Thymus (tissue), 11 donors: ENCODE measurements around the gene HLA-E. TPM values are rescaled to one million over a fixed set of nuclear protein-coding genes. Genes with fewer than 3 reads are reported as not detected.
A peak's percentile ranks its signal among the peaks of the same experiment; 100 is the strongest.
"Not testable (repeated sequence)": the region's sequence is repeated elsewhere in the genome, so short reads cannot be mapped to it uniquely, and the experiment has no call there.

ENCODE experiments used
- DNase-seq, 9 donors: peaks; one replicate each; pipeline ENCODE4 v3.0.0-alpha.2; 2013; ENCODE audit warnings: low spot score in 9 of 9, low read depth in 6 of 9, missing footprints in 1 of 9
- H3K27ac ChIP-seq, 2 donors: one replicate each; pipeline ENCODE4 v1.5.1; 2013; ENCODE audit warnings: control low read depth in 1 of 2, low read depth in 1 of 2, low read length in 1 of 2, mild to moderate bottlenecking in 1 of 2, moderate library complexity in 1 of 2
- H3K27me3 ChIP-seq, 2 donors: one replicate each; pipeline ENCODE4 v1.5.1; 2013; ENCODE audit warnings: low read length in 1 of 2; ENCODE audit not compliant: control insufficient read depth in 2 of 2, insufficient read depth in 1 of 2
- H3K36me3 ChIP-seq, 2 donors: one replicate each; pipeline ENCODE4 v1.5.1; 2013; ENCODE audit warnings: low read length in 1 of 2, mild to moderate bottlenecking in 1 of 2, moderate library complexity in 1 of 2; ENCODE audit not compliant: control insufficient read depth in 2 of 2, insufficient read depth in 2 of 2
- H3K4me1 ChIP-seq, 2 donors: one replicate each; pipeline ENCODE4 v1.5.1; 2013; ENCODE audit warnings: low read length in 2 of 2; ENCODE audit not compliant: control insufficient read depth in 2 of 2, insufficient read depth in 2 of 2
- H3K4me3 ChIP-seq, 2 donors: one replicate each; pipeline ENCODE4 v1.5.1; 2013; ENCODE audit warnings: low read length in 2 of 2, control low read depth in 1 of 2, mild to moderate bottlenecking in 1 of 2
- H3K9me3 ChIP-seq, 2 donors: one replicate each; pipeline ENCODE4 v1.5.1; 2013; ENCODE audit warnings: low read length in 1 of 2, mild to moderate bottlenecking in 1 of 2; ENCODE audit not compliant: control insufficient read depth in 2 of 2, insufficient read depth in 1 of 2
- WGBS: extraction: QIAGEN DNeasy Blood & Tissue Kit; methylation state at CpG from one replicate; pipeline ENCODE4 v1.1.7; 2013; 5-methylcytosine and 5-hydroxymethylcytosine counted together
- polyA plus RNA-seq: library from polyadenylated mRNA; stranded (reverse); fragments of 200-250 nt; gene quantifications from one replicate; pipeline ENCODE4 v1.2.3, GENCODE V29; 2013
- total RNA-seq: library from RNA; stranded (reverse); fragments of 120-200 nt; gene quantifications from one replicate; pipeline ENCODE4 v1.2.4, GENCODE V29; 2013
- donor health status: healthy.

HLA-E gene
- total and polyA plus RNA-seq, 2 donors: 303 to 531 TPM

GRCh38 chr6:30521952-30522351 is 32.6 kb downstream of the HLA-E start:
- peaks cover 0 to 13% of the 10 kb centered on the region in 2 donors for H3K4me1 ChIP-seq
- not testable (repeated sequence) for H3K4me3 ChIP-seq, H3K27me3 ChIP-seq, H3K36me3 ChIP-seq, H3K27ac ChIP-seq, DNase-seq
- 94% methylated on average over 5 of the region's 5 CpGs for WGBS
- H3K9me3 ChIP-seq: peaks cover 2 to 21% of the 10 kb centered on the region in 2 donors

DNA sequence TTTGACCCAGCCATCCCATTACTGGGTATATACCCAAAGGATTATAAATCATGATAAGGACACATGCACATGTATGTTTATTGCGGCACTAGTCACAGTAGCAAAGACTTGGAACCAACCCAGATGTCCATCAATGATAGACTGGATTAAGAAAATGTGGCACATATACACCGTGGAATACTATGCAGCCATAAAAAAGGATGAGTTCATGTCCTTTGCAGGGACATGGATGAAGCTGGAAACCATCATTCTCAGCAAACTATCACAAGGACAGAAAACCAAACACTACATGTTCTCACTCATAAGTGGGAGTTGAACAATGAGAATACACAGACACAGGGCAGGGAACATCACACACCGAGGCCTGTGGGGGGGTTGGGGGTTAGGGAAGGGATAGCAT is 37.1 kb downstream of the HLA-E start:
- DNase-seq, H3K27ac ChIP-seq, H3K9me3 ChIP-seq, H3K4me1 ChIP-seq, H3K36me3 ChIP-seq, H3K27me3 ChIP-seq, H3K4me3 ChIP-seq: not testable (repeated sequence)
- 97% methylated on average over 3 of the region's 3 CpGs for WGBS

DNA sequence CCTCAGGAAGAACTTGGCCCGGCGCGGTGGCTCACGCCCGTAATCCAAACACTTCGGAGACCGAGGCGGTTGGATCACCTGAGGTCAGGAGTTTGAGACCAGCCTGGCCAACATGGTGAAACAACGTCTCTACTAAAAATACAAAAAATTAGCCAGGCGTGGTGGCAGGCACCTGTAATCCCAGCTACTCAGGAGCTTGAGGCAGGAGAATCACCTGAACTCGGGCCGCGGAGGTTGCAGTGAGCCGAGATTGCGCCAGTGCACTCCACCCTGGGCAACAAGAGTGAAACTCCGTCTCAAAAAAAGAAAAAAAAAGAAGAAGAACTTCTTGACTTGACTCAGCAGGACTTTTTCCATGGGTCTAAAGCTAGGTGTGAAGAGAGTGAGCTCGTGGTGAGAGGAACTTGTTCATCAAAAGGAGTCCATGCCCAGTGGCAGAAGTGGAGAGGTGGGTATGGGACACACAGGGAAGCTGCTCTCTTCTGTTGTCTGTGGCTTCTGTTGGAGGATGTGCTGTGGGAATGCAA is 40.1 kb downstream of the HLA-E start:
- H3K27ac ChIP-seq: not testable (repeated sequence)

DNA sequence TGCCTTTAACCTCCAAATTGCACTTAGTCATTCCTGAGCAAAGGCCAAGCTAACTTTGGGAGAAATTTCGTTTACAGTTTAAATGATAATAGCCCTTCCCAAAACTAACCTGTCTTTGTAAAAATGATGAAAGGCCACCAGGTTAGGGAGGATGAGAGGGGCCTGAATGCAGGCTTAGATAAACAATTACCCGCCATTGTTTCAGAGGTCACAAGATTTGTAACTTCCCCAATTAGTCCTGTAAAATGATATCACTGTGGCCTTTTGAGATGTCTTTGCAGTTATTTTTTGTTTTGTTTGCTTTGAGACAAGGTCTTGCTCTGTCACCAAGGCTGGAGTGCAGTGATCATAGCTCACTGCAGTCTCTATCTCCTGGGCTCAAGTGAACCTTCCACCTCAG is 40.7 kb downstream of the HLA-E start:
- 87% methylated on average over 2 of the region's 2 CpGs for whole genome bisulfite sequencing
- H3K4me1 ChIP-seq: peaks cover 0 to 14% of the 10 kb centered on the region in 2 donors
- no peak overlapping the region for H3K4me3 ChIP-seq

More for the DNA sequence above, 40.1 kb downstream of the HLA-E start:
- not testable (repeated sequence) for H3K36me3 ChIP-seq, H3K4me3 ChIP-seq, H3K9me3 ChIP-seq, DNase-seq, H3K27me3 ChIP-seq
- 90% methylated on average over 17 of the region's 17 CpGs for WGBS
- H3K4me1 ChIP-seq: peaks cover 0 to 14% of the 10 kb centered on the region in 2 donors

DNA sequence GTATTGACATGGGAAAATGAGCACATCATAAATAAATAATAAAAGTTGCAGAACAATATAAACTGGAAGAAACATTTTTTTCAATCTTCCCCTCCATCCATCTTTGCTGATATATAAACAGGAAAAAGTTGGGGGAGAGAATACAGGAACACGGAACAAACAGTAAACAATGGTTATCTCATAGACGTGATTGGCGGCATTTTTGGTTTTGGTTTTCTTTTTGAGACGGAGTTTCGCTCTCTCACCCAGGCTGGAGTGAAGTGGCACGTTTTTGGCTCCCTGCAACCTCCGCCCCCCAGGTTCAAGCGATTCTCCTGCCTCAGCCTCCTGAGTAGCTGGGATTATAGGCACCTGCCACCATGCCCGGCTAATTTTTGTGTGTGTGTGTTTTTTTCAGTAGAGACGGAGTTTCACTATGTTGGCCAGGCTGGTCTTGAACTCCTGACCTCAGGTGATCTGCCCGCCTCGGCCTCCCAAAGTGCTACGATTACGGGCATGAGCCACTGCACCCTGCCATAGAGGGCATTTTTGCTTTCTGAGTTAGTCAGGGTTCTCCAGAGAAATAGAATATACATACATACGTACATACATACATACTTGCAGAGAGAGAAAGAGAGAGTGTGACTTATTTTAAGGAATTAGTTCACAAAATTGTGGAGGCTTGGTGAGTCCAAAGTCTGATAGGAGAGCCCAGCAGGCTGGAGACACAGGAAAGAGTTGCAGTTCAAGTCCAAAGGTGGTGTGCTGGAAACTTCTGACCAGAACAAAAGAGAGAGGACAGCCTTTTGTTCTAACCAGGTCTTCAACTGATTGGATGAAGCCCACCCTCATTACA is 44.4 kb downstream of the HLA-E start:
- WGBS: 89% methylated on average over 15 of the region's 15 CpGs
- DNase-seq: no peak
- Histone ChIP-seq H3K36me3 (no peaks in the 10 kb centered on the region), H3K9me3 (peaks cover 0 to 4% of the 10 kb centered on the region in 2 donors), H3K4me3 (no peak overlapping the region), H3K27ac (no peak overlapping the region), H3K27me3 (no peaks in the 10 kb centered on the region), H3K4me1 (peaks cover 0 to 14% of the 10 kb centered on the region in 2 donors)

More for the DNA sequence above, 40.7 kb downstream of the HLA-E start:
- DNase-seq: no peak
- Histone ChIP-seq H3K36me3 (no peaks in the 10 kb centered on the region), H3K27me3 (no peaks in the 10 kb centered on the region), H3K27ac (no peak overlapping the region), H3K9me3 (peaks cover 0 to 4% of the 10 kb centered on the region in 2 donors)

DNA sequence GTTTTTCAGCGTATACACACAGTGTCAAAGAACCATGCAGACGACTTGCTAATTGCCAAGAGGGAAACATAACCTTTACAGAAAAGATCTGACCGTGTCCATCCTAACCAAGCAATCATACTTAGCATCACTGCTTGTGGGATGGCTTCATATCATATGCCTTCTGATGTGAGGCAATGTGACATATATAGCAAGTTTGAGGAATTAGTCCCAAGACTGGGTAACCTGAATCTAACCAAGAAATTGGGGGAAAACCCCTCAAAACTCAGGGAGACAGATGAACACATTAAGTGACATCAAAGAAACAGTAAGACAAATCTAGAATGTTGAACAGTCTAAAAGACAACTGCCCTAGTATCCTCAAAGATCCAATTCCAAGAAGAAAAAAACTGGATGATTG is 48.6 kb downstream of the HLA-E start:
- WGBS: 97% methylated on average over 3 of the region's 3 CpGs
- no peak for DNase-seq
- no peak overlapping the region for H3K27ac ChIP-seq
- H3K36me3 ChIP-seq: no peaks in the 10 kb centered on the region
- no peak overlapping the region for H3K4me3 ChIP-seq
- no peaks in the 10 kb centered on the region for H3K27me3 ChIP-seq
- no peaks in the 10 kb centered on the region for H3K9me3 ChIP-seq
- peaks cover 6 to 15% of the 10 kb centered on the region in 2 donors for H3K4me1 ChIP-seq

GRCh38 chr6:30541515-30542403 is 52.5 kb downstream of the HLA-E start:
- Histone ChIP-seq H3K36me3 (peaks cover 15 to 22% of the 10 kb centered on the region in 2 donors), H3K27ac (peak overlapping the region in 1 of 2 donors; percentile 69), H3K4me3 (peak overlapping the region; percentile 29 to 50), H3K9me3 (no peaks in the 10 kb centered on the region), H3K27me3 (no peaks in the 10 kb centered on the region), H3K4me1 (peaks cover 9 to 27% of the 10 kb centered on the region in 2 donors)
- 7% methylated on average over 23 of the region's 23 CpGs for WGBS
- peak; percentile 72 to 93 (median 86) for DNase-seq

DNA sequence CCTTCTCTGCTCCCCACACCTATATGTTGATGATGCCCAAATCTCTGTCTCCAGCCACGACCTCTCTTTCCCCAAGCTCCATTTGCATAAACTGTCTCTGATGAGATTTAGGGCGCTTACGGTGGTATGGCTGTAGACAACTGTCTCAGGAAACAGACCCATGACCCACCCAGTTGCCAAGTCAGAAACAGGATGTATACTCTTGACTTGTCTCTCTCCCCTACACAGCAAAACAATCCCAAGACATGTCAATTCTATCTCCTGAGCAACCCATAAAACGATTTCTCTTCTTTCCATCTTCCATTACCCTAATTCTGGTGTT is 53.1 kb downstream of the HLA-E start:
- H3K36me3 ChIP-seq: peaks cover 21 to 28% of the 10 kb centered on the region in 2 donors
- peak overlapping the region in 1 of 2 donors; percentile 69 for H3K27ac ChIP-seq
- no peaks in the 10 kb centered on the region for H3K27me3 ChIP-seq
- H3K4me1 ChIP-seq: peaks cover 9 to 27% of the 10 kb centered on the region in 2 donors
- H3K4me3 ChIP-seq: no peak overlapping the region
- no peaks in the 10 kb centered on the region for H3K9me3 ChIP-seq
- WGBS: 6% methylated on average over 4 of the region's 4 CpGs
- peak in 2 of 9 donors; percentile 43 to 69 for DNase-seq

- peak overlapping the region in 1 of 2 donors; percentile 69 for H3K27ac ChIP-seq
- DNase-seq: no peak
- no peaks in the 10 kb centered on the region for H3K9me3 ChIP-seq
- H3K4me1 ChIP-seq: peaks cover 9 to 27% of the 10 kb centered on the region in 2 donors
- WGBS: 93% methylated on average over 1 of the region's 1 CpG
- peaks cover 23 to 31% of the 10 kb centered on the region in 2 donors for H3K36me3 ChIP-seq
- H3K4me3 ChIP-seq: no peak overlapping the region
- no peaks in the 10 kb centered on the region for H3K27me3 ChIP-seq
Observed at GRCh38 chr6:30542915-30543314, 53.6 kb downstream of the HLA-E start.
